ENCODE data around the gene DEFB115. TPM values are rescaled to one million over a fixed set of nuclear protein-coding genes. Genes with fewer than 3 reads are reported as not detected.
"Not testable (repeated sequence)": the region's sequence is repeated elsewhere in the genome, so short reads cannot be mapped to it uniquely, and the experiment has no call there.

Gene DEFB115
- total and polyA plus RNA-seq, 3 experiments from 2014 or later = not detected

DNA sequence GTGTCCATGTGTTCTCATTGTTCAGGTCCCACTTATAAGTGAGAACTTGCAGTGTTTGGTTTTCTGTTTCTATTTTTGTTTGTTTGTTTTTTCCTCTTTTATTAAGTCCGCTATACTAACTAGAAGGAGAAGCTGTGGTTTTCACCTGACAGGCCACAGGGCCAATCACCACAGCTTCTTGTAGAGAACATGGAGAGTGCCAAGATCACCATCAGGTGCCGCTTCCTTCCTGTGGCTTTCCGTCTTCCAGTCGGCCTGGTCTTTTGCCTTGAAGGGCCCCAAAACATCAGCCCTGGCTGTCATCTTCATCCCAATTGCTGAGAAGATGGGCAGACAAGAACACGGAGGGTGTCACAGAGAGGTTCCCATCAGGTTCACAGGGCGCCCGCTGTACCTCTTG, 27.5 kb downstream of the DEFB115 start:
- CTCF ChIA-PET; H3K4me3 ChIP-seq (ENCODE audit: low read length); H3K36me3 Mint-ChIP-seq; H3K27ac Mint-ChIP-seq; H3K4me1 Mint-ChIP-seq; H3K27me3 Mint-ChIP-seq; H3K9me3 ChIP-seq (ENCODE audit: low read length); H3K4me1 ChIP-seq (ENCODE audit: insufficient read depth, low read length); DNase-seq; H3K27me3 ChIP-seq (ENCODE audit: insufficient read depth, low read length, poor library complexity, severe bottlenecking); H3K27ac ChIP-seq (ENCODE audit: low read depth, low read length); H3K4me3 Mint-ChIP-seq; POLR2A ChIA-PET; H3K36me3 ChIP-seq (ENCODE audit: insufficient read depth, low read length): not testable (repeated sequence)
- H3K9me3 Mint-ChIP-seq = peaks cover 3 to 23% (median 9%) of the 10 kb centered on the region in 5 donors

GRCh38 chr20:31308535-31309162, 51.2 kb downstream of the DEFB115 start, which contains the start of gene DEFB116:
DEFB116 (minus strand) TSS chr20:31308585; CDS start chr20:31308585, 0 bp downstream.
- no peak for DNase-seq
- Mint-ChIP-seq H3K27me3 (no peaks in the 10 kb centered on the region), H3K4me1 (no peaks in the 10 kb centered on the region), H3K4me3 (no peak within 1 kb of the TSS), H3K9me3 (peaks cover 0 to 12% (median 0%) of the 10 kb centered on the region in 5 donors), H3K27ac (no peak within 1 kb of the TSS), H3K36me3 (no peaks in the 10 kb centered on the region)
- Histone ChIP-seq H3K9me3 (ENCODE audit: low read length) (no peaks in the 10 kb centered on the region), H3K27ac (ENCODE audit: low read depth, low read length) (no peak within 1 kb of the TSS), H3K27me3 (ENCODE audit: insufficient read depth, low read length, poor library complexity, severe bottlenecking) (no peaks in the 10 kb centered on the region), H3K4me1 (ENCODE audit: insufficient read depth, low read length) (no peaks in the 10 kb centered on the region), H3K4me3 (ENCODE audit: low read length) (no peak within 1 kb of the TSS), H3K36me3 (ENCODE audit: insufficient read depth, low read length) (no peaks in the 10 kb centered on the region)
- POLR2A ChIA-PET = no interaction called here
- CTCF ChIA-PET = no interaction called here

Other genes starting within 250 kb of the DEFB115 start
- gene DEFB116, start 50.9 kb downstream of the DEFB115 start, total RNA-seq = not detected
- gene DEFB116, start 50.9 kb downstream of the DEFB115 start, polyA plus RNA-seq = not detected
- gene DEFB118, start 110.9 kb downstream of the DEFB115 start, total RNA-seq = not detected
- gene DEFB118, start 110.9 kb downstream of the DEFB115 start, polyA plus RNA-seq = not detected
- not detected for gene DEFB119, start 132.9 kb downstream of the DEFB115 start, total RNA-seq
- not detected for gene DEFB119, start 132.9 kb downstream of the DEFB115 start, polyA plus RNA-seq
- gene DEFB121, start 148.6 kb downstream of the DEFB115 start, total RNA-seq = not detected
- gene DEFB121, start 148.6 kb downstream of the DEFB115 start, polyA plus RNA-seq = not detected
- not detected for gene DEFB123, start 183.0 kb downstream of the DEFB115 start, total RNA-seq
- not detected for gene DEFB123, start 183.0 kb downstream of the DEFB115 start, polyA plus RNA-seq
- gene DEFB124, start 217.5 kb downstream of the DEFB115 start, total RNA-seq = not detected
- not detected for gene DEFB124, start 217.5 kb downstream of the DEFB115 start, polyA plus RNA-seq
- gene REM1, start 217.6 kb downstream of the DEFB115 start, total RNA-seq = not detected
- not detected for gene REM1, start 217.6 kb downstream of the DEFB115 start, polyA plus RNA-seq

Measured in CD8-positive, alpha-beta memory T cell (primary cell).